IMR-90 (cell line): Measurements from ENCODE around the gene CDK14. TPM values are rescaled to one million over a fixed set of nuclear protein-coding genes. Genes with fewer than 3 reads are reported as not detected.
A peak's percentile ranks its signal among the peaks of the same experiment; 100 is the strongest.

Experiments used
- ATAC-seq: fragments of 200-7000 bp; cut with Tn5 transposase; 2 replicates; pipeline ENCODE4 v1.9.1; 2020; ENCODE audit warnings: low read depth, mild to moderate bottlenecking, moderate library complexity
- BruUV-seq: library from RNA; stranded (reverse); fragments of 400-500 nt; replicated peaks from 2 replicates; lab custom pipeline; 2021; lab: Mats Ljungman, UMichigan
- CTCF ChIA-PET: fragments of 300-600 bp; formaldehyde crosslinking; extraction: SDS; loops from one replicate; lab custom pipeline; 2021; ENCODE audit warnings: antibody characterized with exemption; lab: Yijun Ruan, JAX
- POLR2A ChIA-PET: fragments of 300-600 bp; sonication (Branson Sonifier 250); formaldehyde crosslinking; loops from one replicate; lab custom pipeline; 2022; ENCODE audit warnings: antibody characterized with exemption; ENCODE audit not compliant: unreplicated experiment; lab: Charles Lee
- DNase-seq: peaks from one replicate; pipeline ENCODE4 v3.0.0; 2013
- H2AFZ ChIP-seq: replicated peaks from 2 replicates; pipeline ENCODE3; 2013; ENCODE audit warnings: low read length, mild to moderate bottlenecking; ENCODE audit not compliant: poor library complexity
- H2AK5ac ChIP-seq: 2 replicates; pipeline ENCODE4 v1.6.1; 2013; ENCODE audit warnings: low read depth, low read length, inconsistent platforms
- H2AK9ac ChIP-seq: replicated peaks from 2 replicates; pipeline ENCODE3; 2013; ENCODE audit warnings: mild to moderate bottlenecking, low read depth, low read length, moderate library complexity; ENCODE audit not compliant: poor library complexity
- H2BK120ac ChIP-seq: 2 replicates; pipeline ENCODE4 v1.6.1; 2013; ENCODE audit warnings: low read depth, low read length, inconsistent platforms
- H2BK15ac ChIP-seq: 3 replicates; pipeline ENCODE4 v1.6.1; 2013; ENCODE audit warnings: low read depth, low read length, inconsistent platforms
- H2BK20ac ChIP-seq: 2 replicates; pipeline ENCODE4 v1.6.1; 2013; ENCODE audit warnings: low read depth, mild to moderate bottlenecking, inconsistent platforms, low read length, moderate library complexity
- H2BK5ac ChIP-seq: 2 replicates; pipeline ENCODE4 v1.6.1; 2013; ENCODE audit warnings: mild to moderate bottlenecking, low read depth, low read length, inconsistent platforms; ENCODE audit not compliant: poor library complexity, severe bottlenecking
- H3K14ac ChIP-seq: replicated peaks from 2 replicates; pipeline ENCODE4 v1.6.1; 2013; ENCODE audit warnings: low read depth, low read length, inconsistent platforms
- H3K18ac ChIP-seq: 2 replicates; pipeline ENCODE4 v1.6.1; 2013; ENCODE audit warnings: low read depth, low read length, control low read depth
- H3K23ac ChIP-seq: 2 replicates; pipeline ENCODE4 v1.6.1; 2013; ENCODE audit warnings: low read depth, low read length, inconsistent platforms
- H3K27ac ChIP-seq: 2 replicates; pipeline ENCODE4 v1.5.1; 2013; ENCODE audit warnings: mild to moderate bottlenecking, control low read depth, low read length; ENCODE audit not compliant: insufficient read depth
- H3K27me3 ChIP-seq: 2 replicates; pipeline ENCODE4 v1.6.1; 2013; ENCODE audit warnings: low read length; ENCODE audit not compliant: control insufficient read depth, insufficient read depth
- H3K36me3 ChIP-seq: 2 replicates; pipeline ENCODE4 v1.6.1; 2013; ENCODE audit warnings: low read length, mixed read lengths; ENCODE audit not compliant: control insufficient read depth, insufficient read depth
- H3K4ac ChIP-seq: 2 replicates; pipeline ENCODE4 v1.6.1; 2013; ENCODE audit warnings: low read depth, low read length, inconsistent platforms
- H3K4me1 ChIP-seq: 2 replicates; pipeline ENCODE4 v1.6.1; 2013; ENCODE audit warnings: low read length, mixed read lengths; ENCODE audit not compliant: control insufficient read depth, insufficient read depth
- H3K4me2 ChIP-seq: 2 replicates; pipeline ENCODE4 v1.6.1; 2013; ENCODE audit warnings: low read depth, mild to moderate bottlenecking, control low read depth, low read length, moderate library complexity
- H3K4me3 ChIP-seq: 2 replicates; pipeline ENCODE4 v1.5.1; 2013; ENCODE audit warnings: low read depth, mild to moderate bottlenecking, control low read depth, low read length, moderate library complexity; ENCODE audit not compliant: insufficient read depth
- H3K56ac ChIP-seq: 2 replicates; pipeline ENCODE4 v1.6.1; 2013; ENCODE audit warnings: low read length, inconsistent platforms; ENCODE audit not compliant: insufficient read depth; ENCODE audit errors: extremely low read depth
- H3K79me1 ChIP-seq, 2 experiments: 2 replicates each; pipeline ENCODE4 v1.6.1; 2013; ENCODE audit warnings: low read length in 2 of 2, inconsistent platforms in 1 of 2, low read depth in 1 of 2
- H3K9ac ChIP-seq: 2 replicates; pipeline ENCODE4 v1.6.1; 2013; ENCODE audit warnings: low read depth, low read length, control low read depth
- H3K9me1 ChIP-seq: 2 replicates; pipeline ENCODE4 v1.6.1; 2013; ENCODE audit warnings: low read length, inconsistent platforms; ENCODE audit not compliant: insufficient read depth
- H3K9me3 ChIP-seq: 2 replicates; pipeline ENCODE4 v1.6.1; 2013; ENCODE audit warnings: low read length; ENCODE audit not compliant: control insufficient read depth, insufficient read depth
- H4K20me1 ChIP-seq: 2 replicates; pipeline ENCODE4 v1.6.1; 2013; ENCODE audit warnings: low read length, inconsistent platforms; ENCODE audit not compliant: insufficient read depth
- H4K5ac ChIP-seq: 2 replicates; pipeline ENCODE4 v1.6.1; 2013; ENCODE audit warnings: mild to moderate bottlenecking, low read depth, low read length, control low read depth
- H4K8ac ChIP-seq, 2 experiments: 2 replicates each; pipeline ENCODE4 v1.6.1; 2013; ENCODE audit warnings: low read depth in 2 of 2, low read length in 2 of 2, control low read depth in 1 of 2, inconsistent platforms in 1 of 2
- H4K91ac ChIP-seq: 2 replicates; pipeline ENCODE4 v1.6.1; 2013; ENCODE audit warnings: low read depth, low read length, inconsistent platforms; ENCODE audit not compliant: insufficient read depth
- BHLHE40 ChIP-seq: fragments of 150-350 bp; IDR thresholded peaks from 2 replicates; pipeline ENCODE4 v1.6.1; 2016; ENCODE audit warnings: mild to moderate bottlenecking, low read depth, low read length
- CHD1 ChIP-seq: IDR thresholded peaks from 2 replicates; pipeline ENCODE4 v1.6.1; 2012; ENCODE audit warnings: low read depth, low read length, improper control_type of control experiment
- ELK1 ChIP-seq: fragments of 150-350 bp; IDR thresholded peaks from 2 replicates; pipeline ENCODE4 v1.6.1; 2016; ENCODE audit warnings: low read depth, mild to moderate bottlenecking, low read length, moderate library complexity, borderline replicate concordance
- FOS ChIP-seq: fragments of 150-350 bp; IDR thresholded peaks from 2 replicates; pipeline ENCODE4 v1.6.1; 2016; ENCODE audit warnings: low read depth, low read length
- RCOR1 ChIP-seq: IDR thresholded peaks from 2 replicates; pipeline ENCODE4 v1.6.1; 2012; ENCODE audit warnings: mild to moderate bottlenecking, low read length, improper control_type of control experiment; ENCODE audit not compliant: insufficient replicate concordance
- SMC3 ChIP-seq: fragments of 150-350 bp; IDR thresholded peaks from 2 replicates; pipeline ENCODE4 v1.6.1; 2016; ENCODE audit warnings: low read depth, mild to moderate bottlenecking, antibody characterized with exemption, low read length, moderate library complexity
- USF2 ChIP-seq: fragments of 150-350 bp; IDR thresholded peaks from 2 replicates; pipeline ENCODE4 v1.6.1; 2017; ENCODE audit warnings: mild to moderate bottlenecking, antibody characterized with exemption, low read length, low read depth
- WGBS, 2 experiments: methylation state at CpG; one replicate each; pipeline versions ENCODE4 v1.1.5 to v1.1.7; 2013; ENCODE audit warnings: missing lambda C conversion rate in 2 of 2; ENCODE audit not compliant: insufficient read length in 1 of 2; ENCODE audit errors: extremely low coverage in 2 of 2; 5-methylcytosine and 5-hydroxymethylcytosine counted together
- dilution Hi-C: fragments of 300-500 bp; cut with HindIII; formaldehyde crosslinking; loops from one replicate; pipeline ENCODE4 v1.14.3; 2018; ENCODE audit warnings: low sequenced_read_pairs; ENCODE audit not compliant: unreplicated experiment
- in situ Hi-C: fragments of 300-500 bp; cut with MboI; formaldehyde crosslinking; loops from 3 replicates; pipeline ENCODE4 v1.14.3; 2019; ENCODE audit warnings: low sequenced_read_pairs, inconsistent platforms, mixed read lengths
- intact Hi-C: fragments of 100-400 bp; cut with micrococcal nuclease; formaldehyde crosslinking; loops from 2 replicates; pipeline ENCODE4 v1.10.0; 2022
- polyA plus RNA-seq, 3 experiments: library from polyadenylated mRNA; depleted of rRNA; stranded (reverse); fragments of >200 nt; gene quantifications; 2 replicates each; pipeline ENCODE4 v1.2.3, GENCODE V29; 2012; ENCODE audit warnings: low replicate concordance in 1 of 3
- total RNA-seq: library from RNA; depleted of rRNA; stranded (reverse); fragments of >200 nt; gene quantifications from 2 replicates; pipeline ENCODE4 v1.2.3, GENCODE V29; 2012

The CDK14 gene
- total and polyA plus RNA-seq, 2 of the 4 experiments (the other 2 are of a cell fraction), result 10.1 to 29.6 TPM

- peak; percentile 86 for ATAC-seq
- no peak overlapping the region for H2AK5ac ChIP-seq
- peaks cover 4% of the 10 kb centered on the region; the same call in 1 of the 2 replicates for H4K20me1 ChIP-seq
- no peaks in the 10 kb centered on the region for H3K27me3 ChIP-seq
- no peaks in the 10 kb centered on the region for H3K9me1 ChIP-seq
- no peak overlapping the region for H4K5ac ChIP-seq
- no peak overlapping the region for H4K91ac ChIP-seq
- H3K4me2 ChIP-seq, result peak overlapping the region; percentile 1; the same call in 1 of the 2 replicates
- no peak overlapping the region for H3K18ac ChIP-seq
- no TSS peak for BruUV-seq
- no peak overlapping the region for H3K14ac ChIP-seq
- H2AFZ ChIP-seq, result no peak overlapping the region
- H3K79me1 ChIP-seq, result peaks cover 14 to 26% of the 10 kb centered on the region in 2 experiments; a peak in 3 of 4 replicates
- peaks cover 7% of the 10 kb centered on the region for H3K4me1 ChIP-seq
- no peak overlapping the region for H2AK9ac ChIP-seq
- no peak overlapping the region for H4K8ac ChIP-seq
- H2BK5ac ChIP-seq, result no peak overlapping the region
- in situ Hi-C loops, result no loop called here
- peak; percentile 65 for DNase-seq
- CTCF ChIA-PET, result interaction anchor here (0.6 to 0.9 kb wide), 5 partner anchors 73 to 532 kb away, joined by 3 to 7 read pairs (median 3); no protein-coding TSS in a partner anchor
- WGBS, 2 experiments, result no CpG with 5 or more reads among the region's 1 CpG
- H2BK120ac ChIP-seq, result no peak overlapping the region
- H3K4me3 ChIP-seq, result no peak overlapping the region
- H3K56ac ChIP-seq, result no peak overlapping the region
- intact Hi-C loops, result loop anchor here (5.0 kb wide), 1 partner anchor 339 kb away; no protein-coding TSS in a partner anchor
- H3K23ac ChIP-seq, result no peak overlapping the region
- no peak overlapping the region for H3K27ac ChIP-seq
- no peaks in the 10 kb centered on the region for H3K36me3 ChIP-seq
- dilution Hi-C loops, result no loop called here
- no peak overlapping the region for H3K9ac ChIP-seq
- TF ChIP-seq BHLHE40 (no peak), CHD1 (no peak), ELK1 (no peak), SMC3 (no peak), FOS (no peak), RCOR1 (no peak), USF2 (no peak)
- no peak overlapping the region for H2BK15ac ChIP-seq
- H2BK20ac ChIP-seq, result peak overlapping the region; percentile 65; the same call in 1 of the 2 replicates
- no peaks in the 10 kb centered on the region for H3K9me3 ChIP-seq
- POLR2A ChIA-PET, result interaction anchor here (1.3 kb wide), 1 partner anchor 9 kb away, joined by 3 read pairs; no protein-coding TSS in a partner anchor
- H3K4ac ChIP-seq, result no peak overlapping the region
Observed at GRCh38 chr7:90692947-90693346, 96.8 kb downstream of the CDK14 start.
